Measurements from ENCODE around the gene NID2.

GRCh38 chr14:51969852-51970540 lies 98.9 kb downstream of the NID2 start:
- TF ChIP-seq CTCF (IDR thresholded peaks at IDR 0.05; ENCODE audit: low read depth, low read length, poor library complexity, severe bottlenecking) (no peak), EZH2phosphoT487 (IDR thresholded peaks at IDR 0.05; ENCODE audit: borderline replicate concordance, low read length) (no peak)

Measured in DOHH2 (cell line).